PC-3 (cell line): Measurements from ENCODE around the gene FALEC. TPM values are rescaled to one million over a fixed set of nuclear protein-coding genes. Genes with fewer than 3 reads are reported as not detected.
A peak's percentile ranks its signal among the peaks of the same experiment; 100 is the strongest.
"Not testable (repeated sequence)": the region's sequence is repeated elsewhere in the genome, so short reads cannot be mapped to it uniquely, and the experiment has no call there.

ENCODE experiments used
- ATAC-seq: fragments of 200-7000 bp; cut with Tn5 transposase; 2 replicates; pipeline ENCODE4 v1.9.1; 2020; ENCODE audit warnings: mild to moderate bottlenecking, moderate library complexity
- BruUV-seq: library from RNA; stranded (reverse); fragments of 400-500 nt; replicated peaks from 2 replicates; lab custom pipeline; 2021; lab: Mats Ljungman, UMichigan
- CTCF ChIA-PET: fragments of 300-600 bp; sonication (Branson Sonifier 250); formaldehyde crosslinking; loops from one replicate; lab custom pipeline; 2022; ENCODE audit warnings: antibody characterized with exemption; lab: Charles Lee
- POLR2A ChIA-PET: fragments of 300-600 bp; sonication (Branson Sonifier 250); formaldehyde crosslinking; loops from one replicate; lab custom pipeline; 2022; ENCODE audit warnings: antibody characterized with exemption; ENCODE audit not compliant: unreplicated experiment; lab: Charles Lee
- DNase-seq: peaks from one replicate; pipeline ENCODE4 v3.0.0-alpha.2; 2015
- H2AFZ ChIP-seq: fragments of 300-600 bp; sonication (generic); 2 replicates; pipeline ENCODE4 v1.6.0; 2016; ENCODE audit warnings: antibody characterized with exemption, low read length
- H3F3A ChIP-seq: fragments of 300-600 bp; sonication (generic); one replicate; pipeline ENCODE4 v1.6.0; 2017; ENCODE audit warnings: antibody characterized with exemption, low read length, control low read depth, mild to moderate bottlenecking; ENCODE audit not compliant: unreplicated experiment
- H3K27ac ChIP-seq: fragments of 300-600 bp; sonication (generic); 2 replicates; pipeline ENCODE4 v1.5.1; 2016; ENCODE audit warnings: mild to moderate bottlenecking, low read length
- H3K27me3 ChIP-seq: fragments of 300-600 bp; sonication (generic); 2 replicates; pipeline ENCODE4 v1.6.1; 2016; ENCODE audit warnings: low read length, mixed read lengths
- H3K36me3 ChIP-seq: fragments of 300-600 bp; sonication (generic); 2 replicates; pipeline ENCODE4 v1.6.1; 2016; ENCODE audit warnings: low read depth, mixed run types, low read length, mixed read lengths
- H3K4me1 ChIP-seq: fragments of 300-600 bp; sonication (generic); 2 replicates; pipeline ENCODE4 v1.5.1; 2016; ENCODE audit warnings: low read length; ENCODE audit not compliant: insufficient read depth
- H3K4me2 ChIP-seq: fragments of 300-600 bp; sonication (generic); 2 replicates; pipeline ENCODE4 v1.6.0; 2016; ENCODE audit warnings: low read length
- H3K4me3 ChIP-seq: fragments of 300-600 bp; sonication (generic); 2 replicates; pipeline ENCODE4 v1.5.1; 2016; ENCODE audit warnings: mild to moderate bottlenecking, low read length, mixed read lengths
- H3K79me2 ChIP-seq: fragments of 300-600 bp; sonication (generic); 2 replicates; pipeline ENCODE4 v1.6.1; 2017; ENCODE audit warnings: low read length, mixed read lengths
- H3K9ac ChIP-seq: fragments of 300-600 bp; sonication (generic); 2 replicates; pipeline ENCODE4 v1.6.0; 2016; ENCODE audit warnings: mild to moderate bottlenecking, low read length
- H3K9me2 ChIP-seq: fragments of 300-600 bp; sonication (generic); replicated peaks from 2 replicates; pipeline ENCODE4 v1.6.1; 2016; ENCODE audit warnings: mixed run types, low read length, mixed read lengths
- H3K9me3 ChIP-seq: fragments of 300-600 bp; sonication (generic); 2 replicates; pipeline ENCODE4 v1.6.1; 2016; ENCODE audit warnings: low read length, mixed read lengths
- H4K20me1 ChIP-seq: fragments of 300-600 bp; sonication (generic); 2 replicates; pipeline ENCODE4 v1.6.1; 2016; ENCODE audit warnings: low read length, mixed read lengths
- EZH2 ChIP-seq: fragments of 300-600 bp; sonication (generic); IDR thresholded peaks from one replicate; pipeline ENCODE4 v1.6.1; 2017; ENCODE audit warnings: antibody characterized with exemption, mild to moderate bottlenecking, low read length; ENCODE audit not compliant: unreplicated experiment
- EZH2phosphoT487 ChIP-seq: fragments of 300-600 bp; sonication (generic); IDR thresholded peaks from 2 replicates; pipeline ENCODE4 v1.6.1; 2018; ENCODE audit warnings: mild to moderate bottlenecking, antibody characterized with exemption, low read length, borderline replicate concordance
- intact Hi-C: fragments of 100-400 bp; cut with micrococcal nuclease; formaldehyde crosslinking; loops from 2 replicates; pipeline ENCODE4 v1.9.0; 2023
- total RNA-seq: library from RNA; depleted of rRNA; stranded (reverse); fragments of >200 nt; gene quantifications from 2 replicates; pipeline ENCODE4 v1.2.3, GENCODE V29; 2014
- TF ChIP-seq, protein P1 (sequence below): fragments of 300-600 bp; sonication (generic); conservative IDR thresholded peaks from 2 replicates; pipeline ENCODE4 v1.5.1; 2017; ENCODE audit warnings: antibody characterized with exemption, low read depth, mild to moderate bottlenecking, low read length

Gene FALEC
- total RNA-seq, 1 experiment from 2014 or later: 0.73 TPM

DNA sequence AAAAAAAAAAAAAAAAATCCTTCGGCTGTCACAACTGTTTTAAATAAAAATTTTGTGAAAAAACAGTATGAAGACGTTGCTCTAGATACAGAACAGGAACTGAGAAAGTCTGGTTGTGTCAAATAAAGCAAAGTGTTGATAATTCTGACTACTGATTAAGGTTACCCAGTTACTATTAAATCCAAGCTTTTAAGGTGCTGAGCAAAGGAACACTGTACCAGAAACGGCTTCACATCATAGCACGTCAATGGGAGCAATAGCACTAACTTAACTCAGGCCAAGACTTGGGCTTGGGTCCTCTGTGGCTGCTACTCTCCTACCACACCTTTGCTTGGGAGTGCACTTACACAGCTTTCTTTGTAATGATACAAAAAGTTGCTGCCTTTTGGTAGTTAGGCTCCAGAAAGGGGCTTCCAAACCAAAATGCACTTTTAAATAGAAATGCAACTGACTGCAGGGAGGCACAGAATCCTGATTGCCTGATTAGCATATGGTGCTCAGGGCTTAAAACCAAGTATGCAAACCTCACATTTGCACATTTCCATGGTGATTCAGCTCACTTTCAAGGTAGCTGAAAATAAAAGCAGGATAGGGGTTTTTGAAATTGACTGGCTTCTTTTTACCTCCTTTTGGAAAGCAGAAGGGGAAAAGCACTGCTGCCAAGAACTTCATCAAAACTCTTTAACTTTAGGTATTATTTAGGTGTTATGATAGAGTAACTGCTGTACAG lies 57.5 kb downstream of the FALEC start:
- H3K4me3 ChIP-seq: no peak overlapping the region
- no peak overlapping the region for H2AFZ ChIP-seq
- CTCF ChIA-PET: no interaction called here
- no peaks in the 10 kb centered on the region for H3K9me2 ChIP-seq
- H3K79me2 ChIP-seq: peaks cover 80% of the 10 kb centered on the region
- ATAC-seq (no peak), DNase-seq (no peak)
- H3K9me3 ChIP-seq: no peaks in the 10 kb centered on the region
- no peak for TF ChIP-seq EZH2
- TF ChIP-seq, protein P1, sequence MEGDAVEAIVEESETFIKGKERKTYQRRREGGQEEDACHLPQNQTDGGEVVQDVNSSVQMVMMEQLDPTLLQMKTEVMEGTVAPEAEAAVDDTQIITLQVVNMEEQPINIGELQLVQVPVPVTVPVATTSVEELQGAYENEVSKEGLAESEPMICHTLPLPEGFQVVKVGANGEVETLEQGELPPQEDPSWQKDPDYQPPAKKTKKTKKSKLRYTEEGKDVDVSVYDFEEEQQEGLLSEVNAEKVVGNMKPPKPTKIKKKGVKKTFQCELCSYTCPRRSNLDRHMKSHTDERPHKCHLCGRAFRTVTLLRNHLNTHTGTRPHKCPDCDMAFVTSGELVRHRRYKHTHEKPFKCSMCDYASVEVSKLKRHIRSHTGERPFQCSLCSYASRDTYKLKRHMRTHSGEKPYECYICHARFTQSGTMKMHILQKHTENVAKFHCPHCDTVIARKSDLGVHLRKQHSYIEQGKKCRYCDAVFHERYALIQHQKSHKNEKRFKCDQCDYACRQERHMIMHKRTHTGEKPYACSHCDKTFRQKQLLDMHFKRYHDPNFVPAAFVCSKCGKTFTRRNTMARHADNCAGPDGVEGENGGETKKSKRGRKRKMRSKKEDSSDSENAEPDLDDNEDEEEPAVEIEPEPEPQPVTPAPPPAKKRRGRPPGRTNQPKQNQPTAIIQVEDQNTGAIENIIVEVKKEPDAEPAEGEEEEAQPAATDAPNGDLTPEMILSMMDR: no peak
- TF ChIP-seq EZH2phosphoT487: no peak
- H3K36me3 ChIP-seq: peaks cover 59% of the 10 kb centered on the region
- H3K4me2 ChIP-seq: no peak overlapping the region
- POLR2A ChIA-PET: interaction anchor here (0.6 to 1.1 kb wide), 3 partner anchors 10 to 202 kb away, joined by 3 to 10 read pairs (median 5); no protein-coding TSS in a partner anchor
- intact Hi-C loops: no loop called here
- H3K9ac ChIP-seq: no peak overlapping the region
- H3F3A ChIP-seq: peaks cover 30% of the 10 kb centered on the region
- H3K27me3 ChIP-seq: no peaks in the 10 kb centered on the region
- peaks cover 50% of the 10 kb centered on the region for H3K4me1 ChIP-seq
- peaks cover 57% of the 10 kb centered on the region for H4K20me1 ChIP-seq
- H3K27ac ChIP-seq: 0 out of 2 replicates have a peak overlapping the region, but pooled peaks have one; percentile 0
- BruUV-seq: no TSS peak

DNA sequence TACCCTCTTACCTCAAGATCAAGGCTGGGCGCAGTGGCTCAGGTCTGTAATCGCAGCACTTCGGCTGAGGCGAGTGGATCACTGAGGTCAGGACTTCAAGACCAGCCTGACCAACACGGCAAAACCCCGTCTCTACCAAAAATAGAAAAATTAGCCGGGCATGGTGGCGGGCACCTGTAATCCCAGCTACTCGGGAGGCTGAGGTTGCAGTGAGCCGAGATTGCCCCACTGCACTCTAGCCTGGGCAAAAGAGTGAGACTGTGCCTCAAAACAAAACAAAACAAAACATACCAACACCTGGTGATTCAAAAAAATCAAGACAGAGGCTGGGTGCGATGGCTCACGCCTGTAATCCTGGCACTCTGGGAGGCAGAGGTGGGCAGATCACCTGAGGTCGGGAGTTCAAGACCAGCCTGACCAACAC lies 58.1 kb downstream of the FALEC start:
- CTCF ChIA-PET: not testable (repeated sequence)

DNA sequence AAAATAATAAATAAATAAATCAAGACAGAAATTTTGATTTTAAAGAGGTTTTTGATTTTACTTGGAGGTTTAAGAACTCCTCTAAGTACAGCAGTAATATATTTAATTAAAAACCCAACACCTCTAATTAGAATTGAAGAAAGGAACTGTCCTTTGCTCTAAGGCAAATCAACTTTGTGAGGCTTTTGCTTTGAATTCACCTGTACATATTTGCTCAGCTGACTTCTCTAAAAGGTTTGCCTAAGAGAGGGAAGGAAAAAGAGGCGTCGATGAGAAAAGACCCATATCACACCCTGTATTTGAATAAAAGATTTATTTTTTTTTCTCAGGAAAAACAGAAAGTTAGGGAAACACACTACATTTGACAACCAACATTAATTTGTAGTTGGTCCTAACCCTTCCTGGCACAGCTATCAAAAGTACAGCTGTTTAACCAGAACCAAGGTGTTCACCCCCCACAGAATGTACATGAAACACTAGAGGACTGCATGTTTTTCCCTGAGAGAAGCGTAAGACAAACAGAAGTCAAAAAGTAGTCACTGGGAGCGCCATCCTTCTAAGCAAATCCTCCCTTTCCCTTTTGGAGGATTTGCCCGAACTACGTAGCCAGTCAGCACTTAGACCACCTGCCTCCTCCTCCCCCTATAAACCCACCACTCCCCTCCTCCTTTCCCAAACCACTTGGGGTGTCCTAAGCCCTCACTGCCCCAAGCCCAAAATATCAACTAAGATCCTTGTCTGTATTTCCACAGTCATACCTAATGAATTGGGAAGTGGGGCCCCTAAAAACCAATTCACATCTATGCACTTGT lies 58.9 kb downstream of the FALEC start:
- H4K20me1 ChIP-seq: peaks cover 64% of the 10 kb centered on the region

More for the DNA sequence above, 58.1 kb downstream of the FALEC start:
- H3K9ac ChIP-seq, intact Hi-C loops, DNase-seq, ATAC-seq, H3K27me3 ChIP-seq, BruUV-seq, H2AFZ ChIP-seq, H3K4me3 ChIP-seq, H3K9me3 ChIP-seq, H3K9me2 ChIP-seq, H3K4me2 ChIP-seq: not testable (repeated sequence)
- Histone ChIP-seq H3F3A (peaks cover 31% of the 10 kb centered on the region), H3K4me1 (peaks cover 44% of the 10 kb centered on the region), H3K27ac (0 out of 2 replicates have a peak overlapping the region, but pooled peaks have one; percentile 0), H3K36me3 (peaks cover 65% of the 10 kb centered on the region), H3K79me2 (peaks cover 85% of the 10 kb centered on the region), H4K20me1 (peaks cover 60% of the 10 kb centered on the region)
- POLR2A ChIA-PET: interaction anchor here (1.1 kb wide), 1 partner anchor 11 kb away, joined by 3 read pairs; no protein-coding TSS in a partner anchor

More for the DNA sequence above, 58.9 kb downstream of the FALEC start:
- Histone ChIP-seq H3K4me3 (peak overlapping the region; percentile 93), H3K36me3 (peaks cover 68% of the 10 kb centered on the region), H3K79me2 (peaks cover 92% of the 10 kb centered on the region), H3K4me1 (peaks cover 36% of the 10 kb centered on the region), H3K9me3 (no peaks in the 10 kb centered on the region), H3K9ac (no peak overlapping the region), H3K4me2 (peak overlapping the region; percentile 92), H3F3A (peaks cover 31% of the 10 kb centered on the region), H3K9me2 (no peaks in the 10 kb centered on the region), H2AFZ (no peak overlapping the region), H3K27ac (peak overlapping the region; percentile 2; the same call in 1 of the 2 replicates), H3K27me3 (no peaks in the 10 kb centered on the region)
- BruUV-seq: no TSS peak
- ATAC-seq (no peak), DNase-seq (no peak)
- ChIA-PET POLR2A (interaction anchor here (0.5 kb wide), 1 partner anchor 335 kb away, joined by 9 read pairs; no protein-coding TSS in a partner anchor), CTCF (no interaction called here)
- TF ChIP-seq, protein P1: no peak
- no peak for TF ChIP-seq EZH2phosphoT487
- no peak for TF ChIP-seq EZH2
- intact Hi-C loops: loop anchor here (5.0 kb wide), 1 partner anchor 238 kb away; no protein-coding TSS in a partner anchor
